Activated CD8-positive, alpha-beta memory T cell treated with anti-CD3 and anti-CD28 coated beads for 36 hours (primary cell): ENCODE data around the gene TBCEL. TPM values are rescaled to one million over a fixed set of nuclear protein-coding genes. Genes with fewer than 3 reads are reported as not detected.
"Not testable (repeated sequence)": the region's sequence is repeated elsewhere in the genome, so short reads cannot be mapped to it uniquely, and the experiment has no call there.

Source experiments
- CTCF ChIA-PET: fragments of 350-600 bp; sonication (Branson Sonifier 250); formaldehyde crosslinking; loops from one replicate; lab custom pipeline; 2021; ENCODE audit warnings: antibody characterized with exemption; lab: Charles Lee
- POLR2A ChIA-PET: fragments of 350-600 bp; sonication (Branson Sonifier 250); formaldehyde crosslinking; loops from one replicate; lab custom pipeline; 2021; ENCODE audit warnings: antibody characterized with exemption; lab: Charles Lee
- total RNA-seq, 2 experiments: library from RNA; stranded (reverse); gene quantifications; one replicate each; pipeline ENCODE4 v1.2.3, GENCODE V29; 2021

TBCEL gene
- total RNA-seq, 2 experiments from 2014 or later = 10.7 to 11.0 TPM

DNA sequence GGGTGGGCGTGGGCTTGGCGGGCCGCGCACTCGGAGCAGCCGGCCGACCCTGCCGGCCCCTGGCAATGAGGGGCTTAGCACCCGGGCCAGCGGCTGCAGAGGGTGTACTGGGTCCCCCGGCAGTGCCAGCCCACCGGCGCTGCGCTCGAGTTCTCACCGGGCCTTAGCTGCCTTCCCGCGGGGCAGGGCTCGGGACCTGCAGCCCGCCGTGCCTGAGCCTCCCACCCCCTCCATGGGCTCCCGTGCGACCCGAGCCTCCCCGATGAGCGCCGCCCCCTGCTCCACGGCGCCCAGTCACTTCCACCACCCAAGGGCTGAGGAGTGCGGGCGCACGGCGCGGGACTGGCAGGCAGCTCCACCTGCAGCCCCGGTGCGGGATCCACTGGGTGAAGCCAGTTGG is 2.2 kb upstream of the TBCEL start:
- CTCF ChIA-PET, POLR2A ChIA-PET: not testable (repeated sequence)

GRCh38 chr11:121024989-121025388 is 1.1 kb downstream of the TBCEL start:
- ChIA-PET POLR2A (no interaction called here), CTCF (no interaction called here)

DNA sequence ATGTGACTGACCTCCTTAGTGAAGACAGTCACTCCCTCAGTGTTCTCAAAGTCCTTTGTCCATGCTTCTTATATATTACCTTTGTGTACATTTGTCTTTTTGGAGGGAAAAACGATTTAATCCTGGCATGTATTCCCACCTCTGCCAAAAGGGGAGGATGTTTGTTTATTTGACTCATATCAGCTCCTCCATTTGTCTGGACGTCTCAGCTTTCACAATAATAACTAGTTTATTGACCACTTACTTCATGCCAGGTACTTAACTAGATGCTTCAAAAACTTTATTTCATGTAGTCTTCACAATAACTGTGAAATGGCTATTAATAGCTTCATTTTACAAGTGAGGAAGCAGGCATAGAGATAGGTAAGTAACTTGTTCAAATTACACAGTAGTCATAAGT is 5.3 kb downstream of the TBCEL start:
- CTCF ChIA-PET = no interaction called here
- POLR2A ChIA-PET = no interaction called here

GRCh38 chr11:121029813-121030445 is 6.0 kb downstream of the TBCEL start:
- POLR2A ChIA-PET = no interaction called here
- CTCF ChIA-PET = no interaction called here

DNA sequence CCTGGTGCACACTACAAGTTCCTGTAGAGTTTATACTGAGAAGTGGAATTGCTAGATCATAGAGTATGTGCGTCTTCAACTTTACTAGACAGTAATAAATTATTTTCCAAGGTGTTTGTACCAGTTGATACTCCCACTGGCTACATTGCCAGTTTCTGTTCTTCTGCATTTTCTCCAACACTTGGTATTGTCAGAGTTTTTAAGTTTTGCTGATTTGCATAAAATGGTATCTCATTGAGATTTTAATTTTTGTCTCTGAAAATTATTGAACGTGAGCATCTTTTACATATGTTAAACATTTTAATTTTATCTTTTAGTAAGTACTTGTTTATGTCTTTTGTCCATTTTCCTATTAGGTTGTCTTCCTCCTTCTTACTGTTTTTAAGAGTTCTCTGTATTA is 7.3 kb downstream of the TBCEL start:
- ChIA-PET POLR2A (no interaction called here), CTCF (no interaction called here)

DNA sequence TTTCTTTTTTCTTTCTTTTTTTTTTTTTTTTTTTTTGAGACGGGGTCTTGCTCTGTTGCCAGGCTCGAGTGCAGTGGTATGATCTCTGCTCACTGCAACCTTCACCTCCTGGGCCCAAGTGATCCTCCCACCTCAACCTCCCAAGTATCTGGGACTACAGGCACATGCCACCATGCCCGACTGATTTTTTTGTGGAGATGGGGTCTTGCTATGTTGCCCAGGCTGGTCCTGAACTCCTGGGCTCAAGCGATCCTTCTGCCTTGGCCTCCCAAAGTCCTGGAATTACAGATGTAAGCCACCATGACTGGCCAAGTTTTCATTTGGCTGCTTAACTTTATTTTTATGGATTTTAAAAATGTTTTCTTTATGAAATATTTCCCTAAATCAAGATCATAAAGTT is 7.7 kb downstream of the TBCEL start:
- CTCF ChIA-PET, POLR2A ChIA-PET: not testable (repeated sequence)

GRCh38 chr11:121032546-121032945 is 8.6 kb downstream of the TBCEL start:
- ChIA-PET CTCF (no interaction called here), POLR2A (no interaction called here)

DNA sequence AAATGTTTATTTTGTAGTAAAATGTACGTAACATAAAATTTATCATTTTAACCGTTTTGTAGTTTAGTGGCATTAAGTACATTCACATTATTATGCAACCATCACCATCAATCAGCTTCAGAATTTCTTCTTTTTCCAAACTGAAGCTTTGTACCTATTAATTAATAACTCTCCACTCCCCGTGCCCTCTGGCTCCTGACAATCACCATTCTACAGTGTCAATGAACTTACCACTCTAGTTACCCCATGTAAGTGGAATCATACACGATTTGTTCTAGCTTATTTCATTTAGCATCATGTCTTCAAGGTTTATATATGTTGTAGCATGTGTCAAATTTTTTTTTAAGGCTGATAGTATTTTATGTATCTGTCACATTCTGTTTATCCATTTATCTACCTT is 9.7 kb downstream of the TBCEL start:
- CTCF ChIA-PET = no interaction called here
- POLR2A ChIA-PET = no interaction called here

GRCh38 chr11:121035169-121035755 is 11.4 kb downstream of the TBCEL start:
- ChIA-PET POLR2A (no interaction called here), CTCF (no interaction called here)

- ChIA-PET POLR2A (no interaction called here), CTCF (no interaction called here)
Observed at GRCh38 chr11:121035780-121036179, 11.9 kb downstream of the TBCEL start.

DNA sequence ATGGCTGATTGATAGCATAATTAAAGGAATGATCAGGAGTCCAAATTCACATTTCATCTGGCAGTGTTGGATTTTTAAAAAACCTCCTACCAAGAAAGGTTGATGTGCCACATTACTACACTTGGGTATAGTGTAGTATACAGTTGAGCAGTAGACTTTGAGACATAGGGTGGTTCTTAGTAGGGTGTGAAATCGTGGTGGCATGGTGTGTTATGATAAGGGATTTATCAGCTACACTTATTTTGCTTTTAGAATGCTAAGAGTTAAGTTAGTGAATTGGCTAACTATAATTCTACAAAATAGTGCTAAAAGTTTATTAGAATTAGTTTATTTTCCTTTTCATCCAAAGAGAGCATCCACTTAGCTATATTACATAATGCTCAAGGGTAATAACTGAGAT is 13.1 kb downstream of the TBCEL start:
- ChIA-PET POLR2A (no interaction called here), CTCF (no interaction called here)

GRCh38 chr11:121038648-121039409 is 14.9 kb downstream of the TBCEL start:
- ChIA-PET CTCF (no interaction called here), POLR2A (no interaction called here)

DNA sequence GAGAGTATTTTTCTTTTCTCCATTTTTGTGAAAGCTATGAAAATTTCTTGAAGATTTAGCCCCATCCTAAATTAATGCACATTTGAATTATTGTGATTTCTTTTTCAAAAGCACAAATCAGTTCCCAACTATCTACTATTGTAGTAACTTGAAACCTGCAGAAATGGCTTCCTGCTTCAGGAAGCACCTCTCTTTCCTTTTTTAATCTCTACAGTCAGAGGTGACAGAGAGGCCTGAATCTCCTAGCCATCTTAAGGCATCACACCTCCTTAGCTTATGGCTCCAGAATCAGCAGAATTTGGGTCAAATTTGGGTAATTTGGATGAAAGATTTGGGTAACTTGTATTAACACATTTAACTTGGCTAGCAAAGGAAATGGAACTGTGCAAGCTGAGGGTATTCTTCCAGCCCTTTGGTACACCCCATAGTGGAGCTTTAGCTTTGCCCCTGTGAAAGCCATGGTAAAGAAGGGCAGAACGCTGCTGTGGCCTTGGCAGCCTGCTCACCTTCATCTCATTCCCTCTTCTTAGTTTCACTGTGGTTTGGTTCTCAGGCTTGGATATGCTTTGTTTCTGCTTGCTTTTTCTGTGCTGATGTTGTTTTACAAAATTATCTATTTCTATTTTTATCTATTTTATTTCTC is 16.2 kb downstream of the TBCEL start:
- CTCF ChIA-PET = no interaction called here
- POLR2A ChIA-PET = interaction anchor here (0.6 kb wide), 1 partner anchor 384 kb away, joined by 3 read pairs; no protein-coding TSS in a partner anchor

- ChIA-PET POLR2A (no interaction called here), CTCF (no interaction called here)
Observed at GRCh38 chr11:121040614-121041002, 16.7 kb downstream of the TBCEL start.

DNA sequence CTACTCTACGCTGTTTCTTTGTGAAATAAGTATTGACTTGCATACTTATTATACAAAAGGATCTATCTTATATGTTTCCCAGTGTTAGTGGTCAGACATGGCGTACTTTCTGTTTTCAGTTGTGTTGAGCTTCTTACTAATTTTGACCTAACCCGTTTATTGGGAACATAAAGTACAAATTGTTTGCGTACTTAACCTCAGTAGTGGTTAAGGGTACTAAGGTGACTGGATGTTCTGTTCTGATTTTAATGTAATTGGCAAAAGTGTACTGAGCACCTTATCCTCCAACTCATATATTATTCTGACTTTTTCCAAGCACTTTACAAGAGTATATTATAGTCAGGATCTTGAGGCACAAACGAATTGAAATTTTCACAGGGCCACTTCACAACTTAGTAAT is 17.2 kb downstream of the TBCEL start:
- POLR2A ChIA-PET = no interaction called here
- CTCF ChIA-PET = no interaction called here

- POLR2A ChIA-PET = no interaction called here
- CTCF ChIA-PET = no interaction called here
Observed at GRCh38 chr11:121042296-121042695, 18.4 kb downstream of the TBCEL start.

- POLR2A ChIA-PET = no interaction called here
Observed at GRCh38 chr11:121047926-121048325, 24.0 kb downstream of the TBCEL start.

GRCh38 chr11:121048464-121049233 is 24.7 kb downstream of the TBCEL start:
- POLR2A ChIA-PET = no interaction called here
- CTCF ChIA-PET = interaction anchor here (0.6 to 0.7 kb wide), 2 partner anchors 538 to 684 kb away, joined by 3 to 4 read pairs; no protein-coding TSS in a partner anchor

More at GRCh38 chr11:121047926-121048325, 24.0 kb downstream of the TBCEL start:
- CTCF ChIA-PET = interaction anchor here (0.6 to 0.7 kb wide), 2 partner anchors 537 to 683 kb away, joined by 3 to 4 read pairs; no protein-coding TSS in a partner anchor

DNA sequence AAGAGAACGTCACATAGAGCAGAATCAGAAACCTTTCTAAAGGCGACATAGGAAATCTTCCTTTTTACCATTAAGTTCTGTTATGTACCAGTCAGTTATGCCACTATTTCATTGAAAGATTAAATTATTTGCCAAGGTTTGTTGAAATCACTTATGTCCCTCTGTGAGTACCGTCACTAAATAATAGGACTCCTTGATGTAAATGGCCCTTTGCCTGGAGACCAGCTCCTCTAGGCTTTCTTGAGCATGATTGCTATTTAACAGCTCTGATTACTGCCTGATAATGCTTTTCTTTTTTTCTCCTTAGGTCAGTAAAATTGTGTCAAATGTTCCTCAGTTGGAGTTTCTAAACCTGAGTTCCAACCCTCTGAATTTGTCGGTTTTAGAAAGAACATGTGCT is 29.3 kb downstream of the TBCEL start:
- ChIA-PET POLR2A (no interaction called here), CTCF (no interaction called here)
